Ovary (tissue), 9 donors: Measurements from ENCODE around the gene ADGRA3. TPM values are rescaled to one million over a fixed set of nuclear protein-coding genes. Genes with fewer than 3 reads are reported as not detected.

Source experiments
- DNase-seq, 5 donors: peaks; one replicate each; pipeline ENCODE4 v3.0.0-alpha.2; 2019 to 2020
- H3K27ac ChIP-seq, 2 donors: fragments of 200-600 bp; one replicate each; pipeline versions ENCODE4 v1.5.1 to v1.8.0; 2019 to 2022
- H3K27me3 ChIP-seq: fragments of 200-600 bp; one replicate; pipeline ENCODE4 v1.8.0; 2022
- H3K36me3 ChIP-seq: fragments of 200-600 bp; sonication (generic); one replicate; pipeline ENCODE4 v1.5.1; 2019
- H3K4me1 ChIP-seq: one replicate; pipeline ENCODE4 v1.8.1; 2013; ENCODE audit warnings: mild to moderate bottlenecking, moderate library complexity; ENCODE audit not compliant: insufficient read depth
- H3K4me3 ChIP-seq: fragments of 200-600 bp; sonication (generic); one replicate; pipeline ENCODE4 v1.5.1; 2017
- H3K9me3 ChIP-seq, 2 donors: fragments of 200-600 bp in 1 of 2; sonication (generic) in 1 of 2; one replicate each; pipeline versions ENCODE4 v1.5.1 to v1.8.1; 2013 to 2019; ENCODE audit warnings: mild to moderate bottlenecking in 1 of 2, moderate library complexity in 1 of 2
- EP300 ChIP-seq: sonication (generic); formaldehyde crosslinking; IDR thresholded peaks from one replicate; pipeline ENCODE4 v1.6.1; 2017; ENCODE audit warnings: antibody characterized with exemption
- POLR2A ChIP-seq: fragments of 450-650 bp; IDR thresholded peaks from one replicate; pipeline ENCODE4 v1.6.1; 2017; ENCODE audit warnings: antibody characterized with exemption, mild to moderate bottlenecking, moderate library complexity
- WGBS, 3 donors: extraction: QIAGEN DNeasy Blood & Tissue Kit in 1 of 3; methylation state at CpG; one replicate each; pipeline versions ENCODE4 v1.1.5 to v1.1.7; 2013 to 2017; 5-methylcytosine and 5-hydroxymethylcytosine counted together
- intact Hi-C, 4 donors: fragments of 100-400 bp; cut with DNase I; formaldehyde crosslinking; loops; one replicate each; pipeline versions ENCODE4 v1.11.0 to v1.15.1; 2022 to 2023
- polyA plus RNA-seq, 2 donors: library from polyadenylated mRNA; stranded (reverse); fragments of 200-250 nt in 1 of 2; fragments of 350-450 nt in 1 of 2; fragmentation: Illumina TruSeq in 1 of 2; extraction: RNeasy Lipid Tissue Mini Kit (QIAGEN cat#74804) in 1 of 2; gene quantifications; one replicate each; pipeline ENCODE4 v1.2.3, GENCODE V29; 2013 to 2014
- total RNA-seq, 7 donors: library from RNA; depleted of rRNA in 2 of 7; stranded (reverse); fragments of >200 nt in 2 of 7; fragmentation: NEBNext Ultra II Directional in 3 of 7; extraction: Animal tissue kit (Norgen Biotek cat#: 25700) in 3 of 7; gene quantifications; one replicate each; pipeline versions ENCODE4 v1.1.0 to v1.2.4, GENCODE V29; 2016 to 2023
- TF ChIP-seq, protein P1 (sequence below), 3 donors: fragments of 450-650 bp in 2 of 3; fragments of 200-600 bp in 1 of 3; IDR thresholded peaks; one replicate each; pipeline versions ENCODE4 v1.5.1 to v1.8.0; 2016 to 2022; ENCODE audit warnings: antibody characterized with exemption in 3 of 3, mild to moderate bottlenecking in 1 of 3
- donor health status: DM: no; HTN: no; CAD: no; lungs with moderate emphysema.
- donor health status: DM: no; HTN: no; CAD: no.
- donor health status: Bipolar disorder and iron deficiency.
- donor health status: DM: yes; HTN: yes; CAD: no.
- donor health status: DM: no; HTN: no; CAD: no.
- donor health status: DM: yes; HTN: yes; CAD: no.

The ADGRA3 gene
- total and polyA plus RNA-seq, 9 donors: 13.1 to 58.1 (median 24.3) TPM

DNA sequence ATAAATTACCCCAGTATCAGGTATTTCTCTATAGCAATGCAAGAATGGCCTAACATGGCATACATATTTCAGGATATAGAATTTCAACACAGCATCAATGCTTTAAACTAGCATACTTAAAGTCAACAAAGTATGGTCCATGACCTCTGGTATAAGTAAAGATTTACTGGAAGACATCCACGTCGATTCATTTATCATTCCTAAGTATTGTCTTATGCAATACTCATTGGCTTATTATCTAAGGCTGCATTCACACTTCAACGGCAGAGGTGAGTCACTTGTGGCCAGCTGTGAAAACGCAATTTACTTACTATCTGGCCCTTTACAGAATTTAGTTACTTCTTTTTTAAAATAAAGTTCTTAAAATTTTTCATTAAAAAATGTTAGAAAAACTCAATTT is 42.6 kb downstream of the ADGRA3 start:
- no peak for DNase-seq
- intact Hi-C loops: no loop called here
- Histone ChIP-seq H3K9me3 (no peaks in the 10 kb centered on the region), H3K4me3 (no peak overlapping the region), H3K36me3 (no peaks in the 10 kb centered on the region), H3K4me1 (peaks cover 2% of the 10 kb centered on the region), H3K27me3 (no peaks in the 10 kb centered on the region), H3K27ac (no peak overlapping the region)
- WGBS, 3 donors: 39 to 54% (median 54%) methylated on average over 4 of the region's 4 CpGs
- no peak for TF ChIP-seq POLR2A
- TF ChIP-seq, protein P1, sequence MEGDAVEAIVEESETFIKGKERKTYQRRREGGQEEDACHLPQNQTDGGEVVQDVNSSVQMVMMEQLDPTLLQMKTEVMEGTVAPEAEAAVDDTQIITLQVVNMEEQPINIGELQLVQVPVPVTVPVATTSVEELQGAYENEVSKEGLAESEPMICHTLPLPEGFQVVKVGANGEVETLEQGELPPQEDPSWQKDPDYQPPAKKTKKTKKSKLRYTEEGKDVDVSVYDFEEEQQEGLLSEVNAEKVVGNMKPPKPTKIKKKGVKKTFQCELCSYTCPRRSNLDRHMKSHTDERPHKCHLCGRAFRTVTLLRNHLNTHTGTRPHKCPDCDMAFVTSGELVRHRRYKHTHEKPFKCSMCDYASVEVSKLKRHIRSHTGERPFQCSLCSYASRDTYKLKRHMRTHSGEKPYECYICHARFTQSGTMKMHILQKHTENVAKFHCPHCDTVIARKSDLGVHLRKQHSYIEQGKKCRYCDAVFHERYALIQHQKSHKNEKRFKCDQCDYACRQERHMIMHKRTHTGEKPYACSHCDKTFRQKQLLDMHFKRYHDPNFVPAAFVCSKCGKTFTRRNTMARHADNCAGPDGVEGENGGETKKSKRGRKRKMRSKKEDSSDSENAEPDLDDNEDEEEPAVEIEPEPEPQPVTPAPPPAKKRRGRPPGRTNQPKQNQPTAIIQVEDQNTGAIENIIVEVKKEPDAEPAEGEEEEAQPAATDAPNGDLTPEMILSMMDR (IDR thresholded peaks at IDR 0.05): no peak
- no peak for TF ChIP-seq EP300

DNA sequence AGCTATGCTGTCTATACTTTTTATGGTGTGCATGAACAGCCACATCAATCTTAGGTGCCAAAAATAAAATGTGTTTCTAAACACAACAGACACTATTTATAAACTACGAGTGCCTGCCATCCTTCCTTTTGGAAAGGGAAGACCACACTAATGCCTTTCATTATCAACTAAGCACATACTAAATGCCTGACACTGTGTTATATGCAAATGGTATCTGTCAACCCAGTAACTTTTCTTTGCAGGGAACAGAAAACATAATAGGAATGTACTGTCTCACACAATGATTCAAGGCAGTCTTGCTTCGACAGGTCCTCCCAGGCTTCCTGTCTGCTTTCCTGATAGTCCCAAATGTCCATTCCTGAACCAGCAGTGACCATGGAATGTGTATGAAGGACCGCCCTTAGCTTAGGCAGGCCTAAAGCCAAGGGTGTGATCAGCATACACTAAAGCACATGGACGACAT is 43.8 kb downstream of the ADGRA3 start:
- H3K4me3 ChIP-seq: no peak overlapping the region
- no peaks in the 10 kb centered on the region for H3K27me3 ChIP-seq
- H3K4me1 ChIP-seq: peaks cover 2% of the 10 kb centered on the region
- H3K9me3 ChIP-seq: no peaks in the 10 kb centered on the region
- intact Hi-C loops: no loop called here
- 85 to 89% (median 88%) methylated on average over 4 of the region's 4 CpGs for WGBS, 3 donors
- no peak for DNase-seq
- no peaks in the 10 kb centered on the region for H3K36me3 ChIP-seq
- TF ChIP-seq, protein P1 (IDR thresholded peaks at IDR 0.05): no peak
- TF ChIP-seq EP300 (no peak), POLR2A (no peak)
- no peak overlapping the region for H3K27ac ChIP-seq

DNA sequence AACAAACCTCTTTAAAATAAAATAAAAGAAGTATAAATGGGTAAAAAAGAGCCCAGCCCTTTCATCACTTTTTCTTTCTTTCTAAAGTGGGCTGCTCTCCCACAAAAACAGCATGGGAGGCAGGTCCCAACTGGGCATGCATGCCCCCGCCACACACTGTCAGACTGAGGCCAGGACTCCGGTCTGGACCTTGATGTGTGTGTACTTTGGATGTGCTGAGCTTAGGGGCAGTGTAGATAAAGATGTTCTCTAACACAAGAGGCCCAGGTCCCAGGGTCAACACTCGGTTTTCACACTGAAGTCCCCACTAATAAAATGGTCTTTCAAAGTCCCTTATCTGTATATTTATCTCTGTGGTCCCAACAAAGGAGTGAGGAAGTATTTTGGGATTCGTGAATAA is 44.4 kb downstream of the ADGRA3 start:
- Histone ChIP-seq H3K27ac (no peak overlapping the region), H3K4me1 (peaks cover 2% of the 10 kb centered on the region), H3K27me3 (no peaks in the 10 kb centered on the region), H3K9me3 (no peaks in the 10 kb centered on the region), H3K36me3 (no peaks in the 10 kb centered on the region), H3K4me3 (no peak overlapping the region)
- no peak for DNase-seq
- 90 to 94% (median 92%) methylated on average over 4 of the region's 4 CpGs for WGBS, 3 donors
- intact Hi-C loops: no loop called here
- TF ChIP-seq POLR2A: no peak
- no peak for TF ChIP-seq EP300

DNA sequence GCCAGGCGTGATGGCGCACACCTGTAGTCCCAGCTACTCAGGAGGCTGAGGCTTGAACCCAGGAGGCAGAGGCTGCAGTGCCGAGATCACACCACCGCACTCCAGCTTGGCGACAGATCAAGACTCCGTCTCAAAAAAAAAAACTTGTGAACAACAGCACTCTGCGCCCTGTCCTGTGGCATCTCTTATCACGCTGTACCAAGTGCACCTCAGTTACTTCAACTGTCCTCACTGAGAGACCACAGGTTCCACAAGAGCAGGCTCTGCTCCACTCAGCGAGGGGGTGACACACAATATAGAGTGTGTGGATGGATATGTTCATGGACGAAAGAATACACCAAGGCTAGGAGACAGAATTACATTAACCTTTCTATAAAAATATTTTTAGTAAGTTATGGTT is 49.3 kb downstream of the ADGRA3 start:
- H3K9me3 ChIP-seq: no peaks in the 10 kb centered on the region
- intact Hi-C loops: loop anchor here in 1 of 4 donors (10.0 kb wide), 1 partner anchor 968 kb away; no protein-coding TSS in a partner anchor
- no peak for DNase-seq
- TF ChIP-seq, protein P1 (IDR thresholded peaks at IDR 0.05): no peak
- TF ChIP-seq EP300: no peak
- TF ChIP-seq POLR2A: no peak
- no peaks in the 10 kb centered on the region for H3K27me3 ChIP-seq
- H3K27ac ChIP-seq: no peak overlapping the region
- H3K4me3 ChIP-seq: no peak overlapping the region
- no peaks in the 10 kb centered on the region for H3K4me1 ChIP-seq
- WGBS, 3 donors: 89 to 92% (median 91%) methylated on average over 10 of the region's 10 CpGs
- H3K36me3 ChIP-seq: no peaks in the 10 kb centered on the region

DNA sequence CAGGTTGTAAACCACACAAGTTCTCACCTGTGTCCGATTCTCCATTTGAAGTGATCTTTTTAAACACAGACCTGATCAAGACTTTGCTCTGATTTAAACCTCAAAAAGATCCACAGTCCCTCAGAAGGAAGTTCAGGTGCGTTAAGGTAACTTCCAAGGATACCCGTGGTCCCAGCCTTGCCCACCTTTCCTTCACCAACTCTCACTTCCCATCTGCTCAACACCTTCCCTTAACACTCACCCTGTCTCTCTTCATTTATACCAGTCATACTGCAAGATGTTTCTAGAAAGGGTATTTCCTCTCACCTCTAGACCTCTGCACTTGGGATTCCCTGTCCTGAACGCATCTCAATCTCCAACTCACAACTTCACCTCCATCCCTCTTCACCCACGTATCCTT is 49.9 kb downstream of the ADGRA3 start:
- no peak for DNase-seq
- Histone ChIP-seq H3K4me1 (no peaks in the 10 kb centered on the region), H3K9me3 (no peaks in the 10 kb centered on the region), H3K27me3 (no peaks in the 10 kb centered on the region), H3K4me3 (no peak overlapping the region), H3K36me3 (no peaks in the 10 kb centered on the region), H3K27ac (no peak overlapping the region)
- intact Hi-C loops: loop anchor here in 1 of 4 donors (10.0 kb wide), 1 partner anchor 969 kb away; no protein-coding TSS in a partner anchor
- WGBS, 3 donors: 94 to 98% (median 96%) methylated on average over 5 of the region's 5 CpGs
- TF ChIP-seq, protein P1 (IDR thresholded peaks at IDR 0.05): no peak
- no peak for TF ChIP-seq POLR2A
- no peak for TF ChIP-seq EP300
